ENCODE measurements around the gene PIP5K1A. TPM values are rescaled to one million over a fixed set of nuclear protein-coding genes. Genes with fewer than 3 reads are reported as not detected.

Gene PIP5K1A
- total RNA-seq, 4 donors from 2014 or later = 29.7 to 70.9 (median 46.6) TPM

DNA sequence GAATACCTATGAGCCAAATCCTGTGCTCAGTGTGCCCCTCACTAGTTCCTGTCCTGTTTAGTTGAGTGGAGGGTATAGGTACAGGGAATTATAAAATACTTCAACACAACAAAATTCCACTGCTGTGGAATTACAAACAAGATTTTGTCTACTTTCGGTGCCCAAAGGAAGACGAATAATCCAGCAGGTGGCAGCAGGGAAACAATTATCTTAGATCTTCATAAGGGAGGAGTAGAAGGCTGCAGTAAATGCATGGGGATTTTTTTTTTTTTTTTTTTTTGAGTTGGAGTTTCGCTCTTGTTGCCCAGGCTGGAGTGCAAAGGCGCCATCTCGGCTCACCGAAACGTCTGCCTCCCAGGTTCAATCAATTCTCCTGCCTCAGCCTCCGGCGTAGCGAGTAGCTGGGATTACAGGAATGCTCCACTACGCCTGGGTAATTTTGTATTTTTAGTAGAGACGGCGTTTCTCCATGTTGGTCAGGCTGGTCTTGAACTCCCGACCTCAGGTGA, 2.0 kb upstream of the PIP5K1A start:
- TF ChIP-seq, protein P1, sequence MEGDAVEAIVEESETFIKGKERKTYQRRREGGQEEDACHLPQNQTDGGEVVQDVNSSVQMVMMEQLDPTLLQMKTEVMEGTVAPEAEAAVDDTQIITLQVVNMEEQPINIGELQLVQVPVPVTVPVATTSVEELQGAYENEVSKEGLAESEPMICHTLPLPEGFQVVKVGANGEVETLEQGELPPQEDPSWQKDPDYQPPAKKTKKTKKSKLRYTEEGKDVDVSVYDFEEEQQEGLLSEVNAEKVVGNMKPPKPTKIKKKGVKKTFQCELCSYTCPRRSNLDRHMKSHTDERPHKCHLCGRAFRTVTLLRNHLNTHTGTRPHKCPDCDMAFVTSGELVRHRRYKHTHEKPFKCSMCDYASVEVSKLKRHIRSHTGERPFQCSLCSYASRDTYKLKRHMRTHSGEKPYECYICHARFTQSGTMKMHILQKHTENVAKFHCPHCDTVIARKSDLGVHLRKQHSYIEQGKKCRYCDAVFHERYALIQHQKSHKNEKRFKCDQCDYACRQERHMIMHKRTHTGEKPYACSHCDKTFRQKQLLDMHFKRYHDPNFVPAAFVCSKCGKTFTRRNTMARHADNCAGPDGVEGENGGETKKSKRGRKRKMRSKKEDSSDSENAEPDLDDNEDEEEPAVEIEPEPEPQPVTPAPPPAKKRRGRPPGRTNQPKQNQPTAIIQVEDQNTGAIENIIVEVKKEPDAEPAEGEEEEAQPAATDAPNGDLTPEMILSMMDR (IDR thresholded peaks at IDR 0.05; ENCODE audit: low read depth) = no peak

DNA sequence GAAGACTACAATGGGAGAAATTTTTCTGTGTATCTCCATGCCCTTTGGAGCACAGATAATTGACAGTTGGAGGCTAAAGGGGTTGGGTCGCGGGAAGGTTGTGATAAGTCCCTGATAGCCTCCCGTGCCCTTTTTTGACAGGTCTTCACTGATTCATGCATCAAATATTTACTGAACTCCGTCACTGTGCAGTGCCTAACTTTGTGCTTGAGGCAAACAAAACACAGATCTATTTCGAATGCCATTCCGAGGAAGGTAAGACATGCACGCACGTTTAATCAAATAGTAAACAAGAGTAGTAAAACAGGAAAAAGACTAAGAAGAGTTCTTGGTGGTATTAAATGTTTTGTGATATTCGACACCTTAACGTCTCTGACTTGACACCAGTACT, 494 bp upstream of the PIP5K1A start:
- TF ChIP-seq, protein P1 (IDR thresholded peaks at IDR 0.05; ENCODE audit: low read depth) = no peak

DNA sequence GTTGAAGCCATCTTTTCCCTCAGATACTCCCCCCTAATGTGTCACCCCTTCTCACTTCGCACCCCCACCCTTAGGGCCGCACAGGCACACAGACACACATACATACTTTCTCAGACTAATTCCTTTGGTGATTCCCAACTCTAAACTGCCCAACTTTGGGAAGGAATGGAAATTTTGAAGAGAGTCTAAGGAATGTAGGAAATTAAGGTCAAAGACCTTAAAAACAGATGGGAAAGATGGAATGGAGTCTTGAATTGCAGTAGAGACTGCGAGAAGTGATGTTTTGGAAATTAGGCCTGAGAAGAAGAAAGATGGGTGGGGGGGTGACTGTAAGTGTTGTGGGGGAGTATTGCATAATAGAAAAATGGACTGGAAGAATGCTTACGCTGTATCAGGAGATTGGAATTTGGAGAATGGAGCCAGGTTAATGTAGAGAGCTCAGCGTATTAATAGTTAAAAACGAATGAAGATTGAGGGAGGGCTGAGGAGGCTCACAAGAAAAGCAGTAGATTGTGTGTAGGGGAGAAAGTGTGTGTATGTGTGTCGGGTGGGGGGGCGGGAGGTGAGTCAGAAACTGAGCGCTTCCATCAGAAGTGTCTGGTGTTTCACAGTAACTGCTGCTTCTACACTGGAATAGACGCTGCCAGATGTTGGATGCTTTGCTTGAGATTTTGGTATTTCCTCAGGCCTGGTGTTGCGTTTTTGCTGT, 1.7 kb downstream of the PIP5K1A start:
- TF ChIP-seq, protein P1 (IDR thresholded peaks at IDR 0.05; ENCODE audit: low read depth) = no peak

DNA sequence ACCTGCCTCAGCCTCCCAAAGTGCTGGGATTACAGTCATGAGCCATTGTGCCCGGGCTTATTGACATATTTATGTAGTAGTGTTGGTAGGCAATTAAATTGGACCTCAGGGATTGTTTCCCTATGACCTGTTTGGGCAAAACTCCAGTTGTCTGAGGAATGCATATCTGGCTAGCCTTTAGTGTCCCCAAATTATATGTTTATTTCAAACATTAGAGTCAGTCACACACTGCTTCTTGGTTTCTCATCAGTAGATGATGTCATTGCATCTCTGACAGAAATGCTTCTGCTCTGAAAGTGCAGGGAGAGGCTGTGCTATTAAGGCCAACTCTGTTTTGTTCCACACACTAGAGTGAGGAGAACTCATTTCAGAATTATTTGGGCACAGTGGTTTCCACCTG, 12.5 kb downstream of the PIP5K1A start:
- TF ChIP-seq, protein P1 (IDR thresholded peaks at IDR 0.05; ENCODE audit: low read depth) = no peak

DNA sequence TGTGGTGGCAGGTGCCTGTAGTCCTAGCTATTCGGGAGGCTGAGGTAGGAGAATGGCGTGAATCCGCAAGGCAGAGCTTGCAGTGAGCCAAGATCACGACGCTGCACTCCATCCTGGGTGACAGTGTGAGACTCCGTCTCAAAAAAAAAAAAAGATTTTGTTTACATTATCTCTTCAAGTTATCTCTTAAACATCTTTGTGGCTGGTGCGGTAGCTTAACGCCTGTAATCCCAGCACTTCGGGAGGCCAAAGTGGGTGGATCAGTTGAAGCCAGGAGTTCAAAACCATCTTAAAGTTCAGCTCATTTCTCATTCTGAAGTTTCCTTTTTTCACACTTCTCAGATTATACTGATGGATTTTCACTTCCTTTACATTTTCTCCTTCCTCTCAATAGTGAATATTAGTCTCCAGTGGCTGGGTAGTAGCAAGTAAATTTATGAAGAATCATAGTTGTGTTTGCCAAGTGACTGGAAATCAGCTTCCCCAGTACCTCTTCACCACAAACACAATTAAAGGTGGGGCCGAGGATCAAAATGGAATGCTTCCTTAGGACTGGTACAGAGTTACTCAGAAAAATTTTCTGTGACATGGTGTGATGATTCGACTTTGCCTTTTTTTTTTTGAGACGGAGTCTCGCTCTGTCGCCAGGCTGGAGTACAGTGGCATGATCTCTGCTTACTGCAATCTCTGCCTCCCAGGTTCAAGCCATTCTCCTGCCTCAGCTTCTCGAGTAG, 13.8 kb downstream of the PIP5K1A start:
- TF ChIP-seq, protein P1 (IDR thresholded peaks at IDR 0.05; ENCODE audit: low read depth) = no peak

DNA sequence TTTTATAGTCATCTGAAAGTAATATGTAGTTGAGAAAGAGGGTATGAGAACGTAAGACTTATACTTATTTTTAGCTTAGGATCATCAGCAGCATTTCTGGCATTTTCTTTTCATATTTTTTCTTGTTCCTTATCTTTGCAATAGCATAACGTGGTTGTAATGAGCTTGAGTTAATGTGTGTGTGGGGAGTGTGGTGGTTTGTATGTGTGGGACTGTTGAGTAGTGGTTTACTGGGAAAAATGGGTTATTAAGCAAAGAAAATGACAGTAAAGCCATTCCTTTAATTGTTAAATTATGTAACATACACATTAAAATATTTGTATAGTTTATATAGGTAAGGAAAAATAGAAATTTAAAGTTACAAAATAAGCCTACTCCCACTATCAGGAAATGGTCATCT, 15.2 kb downstream of the PIP5K1A start:
- TF ChIP-seq, protein P1 (IDR thresholded peaks at IDR 0.05; ENCODE audit: low read depth) = no peak

DNA sequence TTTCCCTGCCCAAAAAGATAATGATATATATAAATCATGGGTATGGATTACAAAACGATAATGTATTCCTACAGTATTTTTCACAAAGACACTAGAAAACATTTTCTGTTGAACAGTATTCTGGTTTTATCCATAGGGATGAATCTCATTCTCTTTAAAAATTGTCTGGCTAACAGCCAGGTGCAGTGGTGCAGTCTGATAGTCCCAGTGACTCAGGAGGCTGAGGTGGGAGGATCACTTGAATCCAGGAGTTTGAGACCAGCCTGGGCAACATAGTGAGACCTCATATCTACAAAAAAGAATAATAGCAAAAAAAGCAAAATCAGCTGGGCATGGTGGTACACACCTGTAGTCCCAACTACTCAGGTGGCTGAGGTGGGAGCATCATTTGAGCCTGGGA, 23.3 kb downstream of the PIP5K1A start:
- TF ChIP-seq, protein P1 (IDR thresholded peaks at IDR 0.05; ENCODE audit: low read depth) = no peak

Data from subcutaneous adipose tissue (tissue), 4 donors.